Mammary epithelial cell (primary cell): ENCODE data around the gene RTN4R.

Experiments
- EZH2 ChIP-seq: IDR thresholded peaks from 2 replicates; pipeline ENCODE4 v1.6.1; 2012; ENCODE audit warnings: low read length, inconsistent platforms, borderline replicate concordance
- TF ChIP-seq, protein P1 (sequence below), 2 donors: IDR thresholded peaks in 1 of 2; conservative IDR thresholded peaks in 1 of 2; 2 replicates each; pipeline ENCODE4 v1.5.1; 2011 to 2012; ENCODE audit warnings: inconsistent platforms in 2 of 2, low read length in 2 of 2, mild to moderate bottlenecking in 2 of 2, control low read depth in 1 of 2, low read depth in 1 of 2; ENCODE audit not compliant: insufficient read depth in 1 of 2; ENCODE audit errors: extremely low read depth in 1 of 2

DNA sequence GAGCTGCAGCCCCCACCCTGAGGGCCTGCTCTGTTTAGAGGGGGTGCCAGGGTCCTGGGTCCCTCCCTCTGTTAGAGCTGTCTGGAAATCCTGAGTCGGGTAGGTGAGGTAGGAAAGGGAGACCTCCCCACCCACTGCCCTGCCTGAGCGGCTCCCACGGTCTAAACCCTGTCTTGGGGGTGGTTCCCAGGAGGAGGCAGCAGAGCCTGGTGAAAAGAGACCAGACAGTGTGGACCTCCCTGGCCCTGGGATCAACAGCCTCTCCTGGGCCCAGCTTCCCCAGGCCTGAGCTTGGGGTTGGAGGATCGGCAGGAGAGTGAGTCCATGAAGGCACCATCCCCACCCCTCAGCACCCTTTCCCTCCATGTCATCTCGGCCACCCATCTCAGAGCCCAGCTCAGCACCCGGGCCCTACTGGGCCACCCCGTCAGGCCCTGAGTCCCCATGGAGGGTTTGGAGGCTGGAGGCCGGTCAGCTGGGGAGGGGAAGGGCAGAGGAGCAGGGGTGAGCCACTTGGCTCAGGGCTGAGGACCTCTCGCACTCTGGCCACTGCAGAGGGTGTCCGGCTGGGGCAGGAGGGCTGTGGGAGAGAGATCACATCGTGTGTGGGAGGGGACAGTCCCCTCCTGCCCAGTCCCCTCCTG, 37.2 kb downstream of the RTN4R start:
- TF ChIP-seq, protein P1, sequence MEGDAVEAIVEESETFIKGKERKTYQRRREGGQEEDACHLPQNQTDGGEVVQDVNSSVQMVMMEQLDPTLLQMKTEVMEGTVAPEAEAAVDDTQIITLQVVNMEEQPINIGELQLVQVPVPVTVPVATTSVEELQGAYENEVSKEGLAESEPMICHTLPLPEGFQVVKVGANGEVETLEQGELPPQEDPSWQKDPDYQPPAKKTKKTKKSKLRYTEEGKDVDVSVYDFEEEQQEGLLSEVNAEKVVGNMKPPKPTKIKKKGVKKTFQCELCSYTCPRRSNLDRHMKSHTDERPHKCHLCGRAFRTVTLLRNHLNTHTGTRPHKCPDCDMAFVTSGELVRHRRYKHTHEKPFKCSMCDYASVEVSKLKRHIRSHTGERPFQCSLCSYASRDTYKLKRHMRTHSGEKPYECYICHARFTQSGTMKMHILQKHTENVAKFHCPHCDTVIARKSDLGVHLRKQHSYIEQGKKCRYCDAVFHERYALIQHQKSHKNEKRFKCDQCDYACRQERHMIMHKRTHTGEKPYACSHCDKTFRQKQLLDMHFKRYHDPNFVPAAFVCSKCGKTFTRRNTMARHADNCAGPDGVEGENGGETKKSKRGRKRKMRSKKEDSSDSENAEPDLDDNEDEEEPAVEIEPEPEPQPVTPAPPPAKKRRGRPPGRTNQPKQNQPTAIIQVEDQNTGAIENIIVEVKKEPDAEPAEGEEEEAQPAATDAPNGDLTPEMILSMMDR (conservative IDR thresholded peaks at IDR 0.05 in 1 of 2, IDR thresholded peaks at IDR 0.05 in 1 of 2; ENCODE audit: extremely low read depth in 1 of 2, insufficient read depth in 1 of 2, low read depth in 1 of 2, low read length in 2 of 2) = no peak
- no peak for TF ChIP-seq EZH2
